ENCODE measurements around the gene TAF4B. TPM values are rescaled to one million over a fixed set of nuclear protein-coding genes. Genes with fewer than 3 reads are reported as not detected.

The TAF4B gene
- total RNA-seq, 1 donor from 2014 or later = 2.3 TPM

GRCh38 chr18:26342646-26343045 is 116.4 kb downstream of the TAF4B start:
- H3K36me3 Mint-ChIP-seq (ENCODE audit: unreplicated experiment) = peaks cover 13% of the 10 kb centered on the region
- no peak for DNase-seq (ENCODE audit: extremely low spot score, unreplicated experiment)
- no peak overlapping the region for H3K27ac Mint-ChIP-seq (ENCODE audit: unreplicated experiment)
- H3K9me3 Mint-ChIP-seq (ENCODE audit: unreplicated experiment) = peaks cover 16% of the 10 kb centered on the region
- H3K4me3 Mint-ChIP-seq (ENCODE audit: unreplicated experiment) = no peak overlapping the region
- no peak for TF ChIP-seq CTCF (IDR thresholded peaks at IDR 0.05)
- no peaks in the 10 kb centered on the region for H3K27me3 Mint-ChIP-seq (ENCODE audit: unreplicated experiment)
- peaks cover 40% of the 10 kb centered on the region for H3K4me1 Mint-ChIP-seq (ENCODE audit: unreplicated experiment)

- no peak for TF ChIP-seq CTCF (IDR thresholded peaks at IDR 0.05)
- Mint-ChIP-seq H3K4me1 (ENCODE audit: unreplicated experiment) (no peaks in the 10 kb centered on the region), H3K27me3 (ENCODE audit: unreplicated experiment) (no peaks in the 10 kb centered on the region), H3K4me3 (ENCODE audit: unreplicated experiment) (no peak overlapping the region), H3K9me3 (ENCODE audit: unreplicated experiment) (peaks cover 16% of the 10 kb centered on the region), H3K27ac (ENCODE audit: unreplicated experiment) (no peak overlapping the region), H3K36me3 (ENCODE audit: unreplicated experiment) (peaks cover 11% of the 10 kb centered on the region)
- no peak for DNase-seq (ENCODE audit: extremely low spot score, unreplicated experiment)
Measured at GRCh38 chr18:26350961-26351360, 124.7 kb downstream of the TAF4B start.

- Mint-ChIP-seq H3K4me1 (ENCODE audit: unreplicated experiment) (peaks cover 3% of the 10 kb centered on the region), H3K36me3 (ENCODE audit: unreplicated experiment) (no peaks in the 10 kb centered on the region), H3K4me3 (ENCODE audit: unreplicated experiment) (no peak overlapping the region), H3K27me3 (ENCODE audit: unreplicated experiment) (no peaks in the 10 kb centered on the region), H3K9me3 (ENCODE audit: unreplicated experiment) (no peaks in the 10 kb centered on the region), H3K27ac (ENCODE audit: unreplicated experiment) (no peak overlapping the region)
- DNase-seq (ENCODE audit: extremely low spot score, unreplicated experiment) = no peak
- no peak for TF ChIP-seq CTCF (IDR thresholded peaks at IDR 0.05)
Measured at GRCh38 chr18:26356045-26356785, 130.0 kb downstream of the TAF4B start.

- Mint-ChIP-seq H3K9me3 (ENCODE audit: unreplicated experiment) (no peaks in the 10 kb centered on the region), H3K27me3 (ENCODE audit: unreplicated experiment) (no peaks in the 10 kb centered on the region), H3K4me1 (ENCODE audit: unreplicated experiment) (peaks cover 3% of the 10 kb centered on the region), H3K36me3 (ENCODE audit: unreplicated experiment) (no peaks in the 10 kb centered on the region), H3K27ac (ENCODE audit: unreplicated experiment) (no peak overlapping the region), H3K4me3 (ENCODE audit: unreplicated experiment) (no peak overlapping the region)
- no peak for TF ChIP-seq CTCF (IDR thresholded peaks at IDR 0.05)
- DNase-seq (ENCODE audit: extremely low spot score, unreplicated experiment) = no peak
Measured at GRCh38 chr18:26357960-26358359, 131.7 kb downstream of the TAF4B start.

GRCh38 chr18:26362021-26362420 is 135.8 kb downstream of the TAF4B start:
- no peaks in the 10 kb centered on the region for H3K9me3 Mint-ChIP-seq (ENCODE audit: unreplicated experiment)
- no peak for TF ChIP-seq CTCF (IDR thresholded peaks at IDR 0.05)
- H3K27me3 Mint-ChIP-seq (ENCODE audit: unreplicated experiment) = no peaks in the 10 kb centered on the region
- H3K27ac Mint-ChIP-seq (ENCODE audit: unreplicated experiment) = no peak overlapping the region
- DNase-seq (ENCODE audit: extremely low spot score, unreplicated experiment) = no peak
- H3K4me1 Mint-ChIP-seq (ENCODE audit: unreplicated experiment) = peaks cover 3% of the 10 kb centered on the region
- no peaks in the 10 kb centered on the region for H3K36me3 Mint-ChIP-seq (ENCODE audit: unreplicated experiment)
- H3K4me3 Mint-ChIP-seq (ENCODE audit: unreplicated experiment) = no peak overlapping the region

Data from osteocyte (in vitro differentiated cells).